GM12872 (cell line): Measurements from ENCODE around the gene ICAM3.

Experiments used
- TF ChIP-seq, protein P1 (sequence below): IDR thresholded peaks from 3 replicates; pipeline ENCODE4 v1.5.1; 2011; ENCODE audit warnings: low read depth, mild to moderate bottlenecking, low read length, moderate library complexity; ENCODE audit not compliant: insufficient read depth

The ICAM3 gene

GRCh38 chr19:10318807-10319682 lies 20.4 kb downstream of the ICAM3 start:
- TF ChIP-seq, protein P1, sequence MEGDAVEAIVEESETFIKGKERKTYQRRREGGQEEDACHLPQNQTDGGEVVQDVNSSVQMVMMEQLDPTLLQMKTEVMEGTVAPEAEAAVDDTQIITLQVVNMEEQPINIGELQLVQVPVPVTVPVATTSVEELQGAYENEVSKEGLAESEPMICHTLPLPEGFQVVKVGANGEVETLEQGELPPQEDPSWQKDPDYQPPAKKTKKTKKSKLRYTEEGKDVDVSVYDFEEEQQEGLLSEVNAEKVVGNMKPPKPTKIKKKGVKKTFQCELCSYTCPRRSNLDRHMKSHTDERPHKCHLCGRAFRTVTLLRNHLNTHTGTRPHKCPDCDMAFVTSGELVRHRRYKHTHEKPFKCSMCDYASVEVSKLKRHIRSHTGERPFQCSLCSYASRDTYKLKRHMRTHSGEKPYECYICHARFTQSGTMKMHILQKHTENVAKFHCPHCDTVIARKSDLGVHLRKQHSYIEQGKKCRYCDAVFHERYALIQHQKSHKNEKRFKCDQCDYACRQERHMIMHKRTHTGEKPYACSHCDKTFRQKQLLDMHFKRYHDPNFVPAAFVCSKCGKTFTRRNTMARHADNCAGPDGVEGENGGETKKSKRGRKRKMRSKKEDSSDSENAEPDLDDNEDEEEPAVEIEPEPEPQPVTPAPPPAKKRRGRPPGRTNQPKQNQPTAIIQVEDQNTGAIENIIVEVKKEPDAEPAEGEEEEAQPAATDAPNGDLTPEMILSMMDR = no peak

DNA sequence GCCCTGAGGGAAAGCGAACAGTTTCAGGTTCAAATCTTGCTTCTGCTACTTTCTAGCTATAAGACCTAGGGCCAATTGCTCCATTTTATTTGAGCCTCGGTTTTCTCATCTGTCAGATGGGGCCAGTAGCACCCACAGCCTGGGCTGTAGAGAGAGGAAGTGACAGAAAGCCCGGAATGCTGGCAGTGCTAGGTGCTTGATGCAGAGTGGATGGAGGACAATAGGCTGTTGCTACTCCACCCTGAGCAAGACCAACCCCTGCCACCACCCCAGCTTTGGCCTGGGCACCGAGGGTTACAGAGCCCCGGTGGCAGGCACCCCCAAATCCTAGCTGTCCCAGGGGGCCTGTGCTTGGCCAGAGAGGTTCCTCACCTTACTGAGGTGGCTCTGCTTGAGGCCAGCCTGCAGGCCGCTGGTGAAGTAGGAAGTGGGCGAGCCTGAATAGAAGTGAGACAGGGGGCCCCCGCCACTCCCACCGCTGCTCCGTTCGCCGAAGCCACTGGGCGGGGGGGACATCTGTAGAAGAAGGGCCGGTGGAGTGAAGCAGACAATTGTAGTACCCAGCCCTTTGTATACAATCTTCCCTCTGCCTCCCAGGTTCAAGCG lies 21.5 kb downstream of the ICAM3 start:
- TF ChIP-seq, protein P1 = no peak

GRCh38 chr19:10317045-10317856 lies 22.2 kb downstream of the ICAM3 start:
- TF ChIP-seq, protein P1 = no peak

DNA sequence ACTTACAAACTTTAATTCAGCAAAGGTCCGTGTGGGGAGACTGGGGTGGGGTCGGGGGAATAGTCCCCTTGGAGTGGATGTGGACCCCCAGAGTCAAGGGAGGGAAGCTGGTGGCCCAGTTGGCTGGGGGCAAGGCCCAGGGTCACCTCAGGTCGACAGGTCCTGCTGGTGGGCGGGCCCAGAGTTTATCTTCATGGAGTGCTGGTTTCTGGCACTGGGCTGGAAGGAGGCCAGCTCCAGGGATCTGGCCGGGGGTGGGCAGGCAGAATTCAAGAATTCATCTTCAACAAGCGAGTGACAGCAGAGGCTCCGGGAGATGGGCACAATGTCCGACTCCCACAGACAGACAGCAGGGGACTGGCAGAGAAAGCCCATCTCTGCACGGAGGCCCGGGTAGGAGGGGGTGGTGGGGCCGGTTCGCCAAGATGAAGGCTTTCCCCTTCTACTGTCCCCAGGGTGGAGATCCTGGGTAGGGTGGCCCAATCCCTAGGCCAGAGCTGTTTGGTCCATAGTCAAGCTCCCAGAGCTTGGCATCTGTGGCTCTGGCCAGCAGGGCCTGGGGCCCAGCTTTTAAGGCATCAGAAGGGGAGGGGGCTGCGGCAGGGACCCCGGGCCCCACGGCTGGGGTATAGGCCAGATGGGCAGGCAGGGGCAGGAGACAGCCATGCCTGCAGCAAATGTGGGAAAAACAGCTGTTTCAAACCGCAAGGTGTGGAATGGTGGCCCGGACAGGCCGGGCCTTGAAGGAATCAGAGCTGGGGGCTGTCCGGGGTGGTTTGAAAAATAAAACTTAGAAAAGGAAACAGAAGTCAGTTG lies 23.0 kb downstream of the ICAM3 start:
- TF ChIP-seq, protein P1 = no peak

DNA sequence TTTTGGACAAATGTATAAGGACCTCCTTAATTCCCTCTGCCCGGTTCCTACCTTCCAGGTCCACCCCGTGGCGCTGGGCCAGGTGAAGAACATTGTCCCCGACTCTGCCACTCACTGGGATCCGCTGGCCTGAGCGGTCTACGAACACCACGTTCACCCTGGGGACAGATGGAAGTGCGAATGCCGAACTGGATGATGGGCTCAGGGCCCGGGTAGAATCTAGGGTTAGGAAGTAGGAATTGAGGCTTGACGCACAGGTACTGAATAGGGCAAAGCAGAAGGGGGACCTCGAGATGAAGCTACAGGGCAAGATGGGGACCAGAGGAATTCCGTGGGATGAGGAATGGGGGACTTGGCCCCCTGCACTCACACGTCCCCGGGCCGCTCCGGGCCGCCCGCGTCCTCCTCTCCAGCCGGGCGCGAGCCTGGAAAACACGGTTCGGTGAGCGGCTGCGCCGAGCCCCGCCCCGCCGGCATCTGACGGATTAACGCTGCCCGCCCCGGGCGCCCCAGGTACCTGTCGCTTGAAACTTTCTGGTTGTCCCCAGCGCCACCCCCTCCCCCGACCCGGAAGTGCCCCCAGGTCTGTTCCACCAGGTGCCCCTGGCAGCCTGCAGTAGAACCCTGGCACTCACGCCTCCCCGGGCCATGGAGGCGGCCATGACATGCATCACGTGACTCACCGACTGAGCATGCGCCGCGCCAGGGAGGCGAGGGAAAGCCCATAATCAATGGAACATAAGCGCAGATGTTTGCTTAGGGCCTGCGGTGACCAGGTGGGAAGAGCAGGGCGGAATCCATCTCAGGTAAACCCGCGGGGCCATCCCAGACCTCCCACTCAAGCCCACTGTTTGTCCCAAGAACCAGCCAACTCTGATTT lies 23.8 kb downstream of the ICAM3 start, which contains the start of gene FDX2:
FDX2 (minus strand) TSS at position 681 of the 880 bp plus-strand sequence; CDS start at position 662, 19 bp downstream.
- TF ChIP-seq, protein P1 = no peak

GRCh38 chr19:10309423-10309822 lies 30.0 kb downstream of the ICAM3 start, which contains the start of gene ZGLP1:
ZGLP1 (minus strand) TSS chr19:10309815.
- TF ChIP-seq, protein P1 = no peak
